HPDE6-E6E7 (cell line): ENCODE measurements around the gene CCDC169.

Experiments
- DNase-seq: peaks from one replicate; pipeline ENCODE4 v3.0.0; 2011; ENCODE audit warnings: missing footprints; ENCODE audit errors: extremely low spot score

Gene CCDC169

DNA sequence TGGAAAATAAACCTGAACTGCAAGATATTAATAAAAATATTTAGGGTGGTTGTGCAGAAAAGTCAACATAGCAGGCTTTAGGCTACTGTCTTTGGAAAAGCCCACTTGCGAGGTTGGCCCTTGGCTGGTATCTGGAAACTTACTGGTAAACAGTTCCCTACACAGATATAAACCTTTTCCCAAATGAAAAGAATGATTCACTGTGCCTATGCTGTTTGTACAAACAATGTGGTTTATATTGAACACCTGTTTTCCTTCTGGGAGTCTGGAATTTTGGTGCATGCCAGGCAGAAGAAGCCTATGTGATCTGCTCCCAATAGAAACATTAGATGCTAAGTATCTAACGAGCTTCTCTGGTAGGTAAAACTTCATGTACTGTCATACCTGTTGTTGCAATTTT lies 53.5 kb downstream of the CCDC169 start:
- no peak for DNase-seq

- DNase-seq, result no peak
These were observed 54.9 kb downstream of the CCDC169 start for GRCh38 chr13:36242761-36243160.

- DNase-seq, result no peak
These were observed 66.4 kb downstream of the CCDC169 start for GRCh38 chr13:36231236-36231635.

GRCh38 chr13:36224730-36225129 lies 72.9 kb downstream of the CCDC169 start:
- no peak for DNase-seq

DNA sequence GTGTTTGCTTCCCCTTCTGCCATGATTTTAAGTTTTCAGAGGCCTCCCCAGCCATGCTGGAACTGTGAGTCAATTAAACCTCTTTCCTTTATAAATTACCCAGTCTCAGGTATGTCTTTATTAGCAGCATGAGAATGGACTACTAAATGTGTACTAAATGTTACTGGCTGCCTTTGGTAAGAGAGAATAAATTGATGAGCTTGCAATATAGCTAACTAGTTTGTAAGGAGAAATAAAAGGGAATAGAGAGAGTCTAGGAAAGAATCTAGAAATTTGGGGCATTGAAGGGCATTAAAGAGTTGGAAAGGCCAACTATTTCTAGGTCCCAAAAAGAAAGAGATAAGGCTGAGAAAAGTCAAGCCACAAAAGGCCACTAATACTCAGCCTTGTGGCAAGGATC lies 77.7 kb downstream of the CCDC169 start:
- no peak for DNase-seq

- DNase-seq, result no peak
These were observed 80.2 kb downstream of the CCDC169 start for GRCh38 chr13:36217456-36217855.

DNA sequence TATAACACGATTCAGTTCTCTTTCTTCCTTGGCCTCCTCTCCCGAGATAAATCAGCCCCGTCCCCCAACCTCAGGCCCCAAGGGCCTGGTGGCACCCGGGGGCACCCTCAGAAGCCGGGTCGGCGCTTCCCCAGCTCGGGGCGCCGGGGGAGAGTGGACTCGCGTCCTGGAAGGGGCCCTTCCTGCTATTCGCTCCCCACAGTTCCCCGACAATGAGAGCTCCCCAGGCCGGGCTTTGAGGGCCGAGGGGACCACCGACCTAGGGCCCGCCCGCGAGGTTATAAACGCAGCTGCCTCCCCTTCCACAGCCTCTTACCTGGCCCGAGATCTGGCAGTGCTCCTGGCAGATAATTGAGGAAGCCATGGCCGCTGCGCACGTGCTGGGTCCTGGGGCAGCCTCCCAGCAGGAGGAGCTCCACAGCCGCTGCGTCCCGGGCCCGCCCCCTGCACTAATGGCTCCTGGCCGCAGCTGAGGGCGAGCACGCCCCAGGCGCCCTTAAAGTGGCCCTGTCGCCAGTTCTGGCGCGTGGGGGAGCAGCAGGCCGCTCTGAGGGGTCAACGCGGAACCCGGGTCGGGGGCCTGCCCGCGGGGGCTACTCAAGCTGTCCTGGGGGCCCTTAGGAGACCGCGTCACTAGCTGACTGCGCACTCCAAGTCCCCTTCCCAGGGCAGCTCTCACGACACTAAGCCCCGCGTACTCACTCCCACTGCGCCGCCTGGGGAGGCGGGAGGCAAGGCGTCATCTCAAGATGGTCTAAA lies 83.3 kb downstream of the CCDC169 start, which contains the start of gene SOHLH2:
TSS of gene SOHLH2 (minus strand) at position 394 of the 759 bp plus-strand sequence. CDS start at position 364, 30 bp downstream.
- no peak for DNase-seq

DNA sequence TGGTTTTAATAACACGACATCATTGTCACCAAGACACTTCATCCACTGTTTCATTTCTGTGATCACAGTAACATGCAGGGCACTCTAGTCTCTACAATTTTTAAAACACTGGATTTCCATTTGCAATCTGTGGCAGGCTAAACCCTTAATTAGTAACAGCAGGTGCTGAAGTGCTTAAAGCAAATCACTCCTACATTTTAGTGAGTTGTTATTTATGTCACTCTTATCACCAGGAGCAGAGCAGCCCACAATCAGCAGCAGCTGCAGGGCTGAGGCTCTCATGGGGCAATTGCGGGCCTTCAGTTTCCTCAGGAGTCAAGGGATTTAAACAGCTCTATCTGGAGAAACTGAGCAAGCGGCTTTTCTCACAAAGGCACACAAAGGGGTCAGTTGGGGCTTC lies 84.8 kb downstream of the CCDC169 start:
- DNase-seq, result no peak

DNA sequence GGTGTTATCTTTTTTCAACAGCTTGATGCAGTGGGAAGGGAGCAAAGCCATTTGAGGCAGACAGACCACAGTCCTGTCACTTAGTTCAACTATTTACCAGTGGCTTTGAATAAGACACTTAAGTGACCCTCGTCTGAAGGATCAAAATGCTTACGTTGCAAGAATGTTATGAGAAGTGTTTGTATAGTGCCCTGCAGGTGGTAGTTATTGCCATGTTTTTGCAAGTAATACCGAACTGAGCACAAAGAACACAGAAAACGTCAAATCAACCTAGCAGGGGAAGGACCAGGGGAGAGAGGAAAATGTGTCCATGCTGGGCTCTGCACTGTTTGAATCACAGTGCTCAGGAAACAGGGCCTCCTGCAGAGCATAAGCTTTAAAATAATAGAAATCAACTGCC lies 86.0 kb downstream of the CCDC169 start:
- DNase-seq, result no peak

GRCh38 chr13:36210738-36211137 lies 86.9 kb downstream of the CCDC169 start:
- no peak for DNase-seq

DNA sequence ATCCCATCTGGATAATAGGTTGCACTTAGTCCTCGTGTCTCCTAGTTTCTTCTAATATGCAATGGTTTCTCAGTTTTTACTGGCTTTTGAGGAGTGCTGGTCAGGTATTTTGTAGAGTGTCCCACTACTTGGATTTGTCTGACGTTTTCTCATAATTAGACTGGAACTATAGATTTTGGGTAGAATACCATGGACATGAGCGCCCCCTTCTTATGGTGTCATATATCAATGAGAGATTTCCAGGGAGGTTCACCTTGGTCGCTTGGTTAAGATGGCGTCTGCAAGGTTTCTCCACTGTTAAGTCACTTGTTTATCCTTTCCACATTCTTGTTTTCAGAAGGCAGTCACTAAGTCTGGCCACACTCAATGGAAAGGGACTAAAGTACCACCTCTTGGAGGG lies 89.9 kb downstream of the CCDC169 start:
- DNase-seq, result no peak

GRCh38 chr13:36193151-36193855 lies 104.3 kb downstream of the CCDC169 start:
- DNase-seq, result peak; percentile 0

DNA sequence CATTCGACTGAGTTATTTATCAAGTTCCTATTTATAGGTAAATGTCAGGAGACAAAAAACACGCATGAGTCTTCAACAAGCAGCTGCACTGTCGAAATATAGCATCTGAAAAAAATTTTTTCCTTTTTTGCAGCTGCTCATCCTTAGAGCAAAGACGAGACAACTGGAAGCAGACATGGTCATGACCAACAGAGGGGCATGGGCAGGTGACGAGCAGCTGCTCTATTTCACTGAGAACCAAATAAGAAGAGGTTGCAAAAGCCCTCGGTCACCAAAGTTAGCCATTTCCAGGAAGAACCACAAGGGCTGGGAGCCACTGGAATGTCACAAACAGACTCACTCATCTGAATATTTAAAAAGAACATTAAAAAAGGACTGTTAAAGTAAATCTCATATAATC lies 105.4 kb downstream of the CCDC169 start:
- DNase-seq, result no peak

- DNase-seq, result no peak
These were observed 106.8 kb downstream of the CCDC169 start for GRCh38 chr13:36190771-36191170.

- no peak for DNase-seq
These were observed 109.2 kb downstream of the CCDC169 start for GRCh38 chr13:36188441-36188840.

- no peak for DNase-seq
These were observed 113.7 kb downstream of the CCDC169 start for GRCh38 chr13:36183901-36184300.
